Stimulated activated CD4-positive, alpha-beta T cell treated with anti-CD3 and anti-CD28 coated beads, Interleukin-1b, Interleukin-23, amount 100 ng/mL, for 4 hours (primary cell): Measurements from ENCODE around the gene NPY4R2.
"Not testable (repeated sequence)": the region's sequence is repeated elsewhere in the genome, so short reads cannot be mapped to it uniquely, and the experiment has no call there.

Source experiments
- DNase-seq, 2 donors: peaks; one replicate each; pipeline ENCODE4 v3.0.0-alpha.2; 2020; ENCODE audit warnings: low read depth in 2 of 2

The NPY4R2 gene

DNA sequence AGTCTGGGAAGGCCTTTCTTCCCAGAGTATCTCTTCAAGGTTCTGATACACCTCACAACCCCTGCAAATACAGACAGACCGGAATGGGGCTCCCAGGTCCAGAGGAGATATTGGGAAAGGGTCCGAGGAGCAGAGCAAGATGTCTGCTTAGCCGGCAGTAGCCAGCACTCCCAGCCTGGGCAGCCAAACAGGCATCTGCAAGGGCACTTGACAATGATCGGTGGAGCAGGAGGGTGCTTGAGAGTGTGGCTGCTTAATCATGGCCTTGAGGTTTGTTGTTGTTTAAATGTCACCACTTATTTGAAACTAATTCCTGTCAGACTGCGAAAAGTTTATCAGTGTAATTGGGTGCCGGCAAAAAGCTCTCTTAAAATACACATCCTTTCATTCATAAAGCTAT lies 15.0 kb downstream of the NPY4R2 start:
- not testable (repeated sequence) for DNase-seq

DNA sequence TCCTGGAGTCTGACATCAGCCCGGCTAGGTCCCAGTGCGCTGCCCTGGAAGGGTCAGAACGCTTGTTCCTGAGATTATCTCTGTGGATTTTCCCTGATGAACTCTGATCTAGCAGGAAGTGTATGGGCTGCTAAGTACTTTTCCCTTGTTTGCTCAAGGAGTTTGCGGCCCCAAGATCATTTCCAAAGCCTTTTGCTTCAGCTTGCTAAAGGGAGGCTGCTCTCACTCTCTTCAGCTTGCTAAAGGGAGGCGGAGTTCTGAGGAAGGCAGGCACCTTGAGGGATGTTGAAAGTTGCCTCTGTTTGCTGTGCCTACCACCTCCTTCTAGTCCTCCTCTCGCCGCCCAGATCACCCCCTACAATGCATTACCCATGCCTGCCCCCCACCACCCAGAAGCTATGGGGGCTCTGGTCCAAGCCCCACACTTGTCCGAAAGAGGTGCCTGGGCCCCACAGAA lies 18.3 kb downstream of the NPY4R2 start:
- DNase-seq, result not testable (repeated sequence)

DNA sequence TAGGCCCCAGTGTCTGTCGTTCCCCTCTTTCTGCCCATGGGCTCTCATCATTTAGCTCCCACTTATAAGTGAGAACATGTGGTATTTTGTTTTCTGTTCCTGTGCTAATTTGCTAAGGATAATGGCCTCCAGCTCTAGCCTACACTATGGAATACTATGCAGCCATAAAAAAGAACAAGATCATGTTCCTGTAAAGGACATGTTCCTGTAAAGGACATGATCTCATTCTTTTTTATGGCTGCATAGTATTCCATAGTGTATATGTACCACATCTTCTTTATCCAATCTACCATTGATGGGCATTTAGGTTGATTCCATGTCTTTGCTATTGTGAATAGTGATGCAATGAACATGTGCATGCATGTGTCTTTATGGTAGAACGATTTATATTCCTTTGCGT lies 19.2 kb downstream of the NPY4R2 start:
- not testable (repeated sequence) for DNase-seq

DNA sequence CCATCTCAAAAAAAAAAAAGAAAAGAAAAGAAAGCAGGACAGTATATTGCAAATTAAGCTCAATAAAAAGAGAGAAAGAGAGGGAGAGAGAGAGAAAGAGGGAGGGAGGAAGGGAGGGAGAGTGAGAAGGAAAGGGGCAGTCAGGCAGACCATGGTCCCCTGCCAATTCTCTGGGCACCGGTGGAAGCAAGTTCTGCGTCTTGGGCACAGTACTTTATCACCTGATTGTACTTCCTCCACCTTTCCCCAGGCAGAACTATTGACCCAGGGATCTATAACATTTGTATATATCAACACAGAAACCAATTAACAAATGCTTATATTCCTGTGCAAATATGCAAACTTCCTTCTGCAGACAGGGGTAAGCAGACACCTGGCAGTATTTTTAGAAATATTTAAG lies 22.4 kb downstream of the NPY4R2 start:
- not testable (repeated sequence) for DNase-seq

DNA sequence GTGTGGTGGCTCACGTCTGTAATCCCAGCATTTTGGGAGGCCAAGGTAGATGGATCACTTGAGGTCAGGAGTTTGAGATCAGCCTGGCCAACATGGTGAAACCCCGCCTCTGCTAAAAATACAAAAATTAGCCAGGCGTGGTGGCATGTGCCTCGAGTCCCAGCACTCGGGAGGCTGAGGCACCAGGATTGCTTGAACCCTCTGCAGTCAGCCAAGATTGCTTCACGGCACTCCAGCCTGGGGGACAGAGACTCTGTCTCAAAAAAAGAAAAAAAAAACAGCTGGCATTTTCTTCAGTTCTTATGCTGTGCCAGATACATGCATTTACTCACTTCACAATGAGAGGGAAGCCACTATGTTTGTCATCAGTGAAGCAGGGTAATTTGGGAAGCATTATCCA lies 22.9 kb downstream of the NPY4R2 start:
- DNase-seq, result not testable (repeated sequence)

DNA sequence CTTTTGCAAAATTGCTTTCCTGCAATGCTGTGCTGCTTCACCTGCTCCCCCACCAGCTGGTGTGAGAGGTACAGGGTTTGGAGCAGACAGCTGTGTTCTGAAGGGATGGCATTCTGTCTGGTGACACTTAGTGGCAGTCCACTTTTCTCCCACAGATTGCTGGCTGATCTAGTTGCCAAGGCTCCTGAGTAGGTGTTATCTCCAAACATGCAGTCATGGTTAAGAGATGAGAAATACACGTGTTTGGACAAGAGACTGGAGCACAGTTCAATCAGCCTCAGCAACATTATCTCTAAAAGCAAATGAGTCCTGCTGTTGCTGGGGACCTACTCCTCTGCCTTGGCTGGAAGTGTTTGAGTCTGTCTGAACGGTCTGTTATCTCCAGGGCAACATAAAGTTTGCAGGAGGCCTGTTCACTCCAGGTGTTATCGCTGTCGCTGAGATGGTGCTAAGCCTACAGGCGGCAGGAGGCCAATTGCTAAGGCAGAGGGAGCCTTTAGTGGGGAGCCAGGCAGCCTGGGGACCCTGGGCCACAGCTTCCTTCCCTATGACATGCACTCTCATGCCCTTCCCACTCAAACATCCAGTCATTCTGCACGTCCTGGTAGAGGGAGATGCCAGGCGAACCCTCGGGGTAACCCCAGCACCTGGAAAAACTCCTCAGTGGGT lies 24.0 kb downstream of the NPY4R2 start:
- not testable (repeated sequence) for DNase-seq

DNA sequence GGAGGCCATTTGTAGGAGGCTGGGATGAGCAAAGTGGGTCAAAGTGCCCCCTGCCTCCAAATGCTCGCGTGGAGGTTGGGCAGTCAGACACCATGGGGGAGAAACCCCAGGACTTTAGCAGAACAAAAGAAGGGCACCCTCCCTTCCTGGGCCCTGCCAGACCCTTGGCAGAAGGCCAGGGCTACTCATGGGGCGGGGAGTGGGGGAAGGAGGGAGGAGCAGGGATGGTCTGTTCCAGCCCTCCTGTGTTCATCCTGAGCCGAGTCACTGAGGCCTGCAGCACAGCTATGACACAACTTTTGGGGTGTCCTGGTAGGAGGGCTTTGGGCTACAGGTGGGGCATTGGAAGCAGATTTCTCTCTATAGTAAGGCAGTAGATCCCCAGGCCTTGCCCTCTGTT lies 24.9 kb downstream of the NPY4R2 start:
- DNase-seq, result not testable (repeated sequence)

DNA sequence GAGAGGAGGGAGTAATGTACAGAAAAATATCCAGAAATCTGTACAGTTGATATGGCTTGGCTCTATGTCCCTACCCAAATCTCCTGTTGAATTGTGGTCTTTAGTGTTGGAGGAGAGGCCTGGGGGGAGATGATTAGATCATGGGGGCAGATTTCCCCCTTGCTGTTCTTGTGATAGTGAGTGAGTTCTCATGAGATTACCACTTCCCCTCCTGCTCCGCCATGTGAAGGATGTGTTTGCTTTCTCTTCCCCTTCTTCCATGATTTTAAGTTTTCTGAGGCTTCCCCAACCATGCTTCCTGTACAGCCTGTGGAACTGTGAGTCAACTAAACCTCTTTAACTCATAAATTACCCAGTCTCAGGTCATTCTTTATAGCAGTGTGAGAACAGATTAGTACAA lies 29.0 kb downstream of the NPY4R2 start:
- DNase-seq, result not testable (repeated sequence)

DNA sequence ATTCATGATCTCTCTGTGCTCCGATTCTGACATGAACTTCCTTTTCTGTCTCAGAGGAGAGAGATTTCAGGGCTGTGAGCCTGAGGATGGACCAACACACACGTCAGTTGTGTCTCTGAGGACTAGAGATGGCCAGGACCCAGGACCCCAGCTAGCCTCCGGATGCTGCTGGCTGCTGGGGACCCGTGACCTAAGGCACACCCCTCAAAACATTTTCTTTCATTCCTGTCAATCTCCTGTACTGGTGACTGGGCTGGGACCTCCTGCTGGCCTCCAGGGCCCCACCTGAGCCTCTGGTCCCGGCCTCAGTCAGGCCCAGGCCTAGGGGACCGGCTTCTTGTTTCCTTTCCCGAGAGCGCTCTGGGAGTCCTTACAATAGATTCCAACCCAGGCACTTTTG lies 38.7 kb downstream of the NPY4R2 start:
- DNase-seq, result not testable (repeated sequence)

DNA sequence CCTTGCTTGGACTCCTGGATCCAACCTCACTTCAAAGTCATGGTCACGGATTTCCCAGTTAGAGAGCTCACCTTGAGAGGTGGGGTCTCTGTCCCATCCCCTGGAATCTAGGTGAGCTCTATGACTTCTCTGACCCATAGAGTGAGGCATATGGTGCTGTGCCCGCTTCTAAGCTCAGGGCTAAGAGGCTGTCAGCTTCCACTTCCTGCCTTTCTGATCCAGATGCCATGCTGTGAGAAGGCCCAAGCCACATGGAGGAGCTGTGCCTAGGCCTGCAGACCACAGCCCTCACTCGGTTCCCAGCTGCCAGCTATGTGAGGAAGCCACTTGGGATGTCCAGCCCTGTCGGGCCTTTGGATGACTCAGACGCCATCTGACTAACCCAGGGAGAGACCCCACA lies 41.2 kb downstream of the NPY4R2 start:
- DNase-seq, result not testable (repeated sequence)

DNA sequence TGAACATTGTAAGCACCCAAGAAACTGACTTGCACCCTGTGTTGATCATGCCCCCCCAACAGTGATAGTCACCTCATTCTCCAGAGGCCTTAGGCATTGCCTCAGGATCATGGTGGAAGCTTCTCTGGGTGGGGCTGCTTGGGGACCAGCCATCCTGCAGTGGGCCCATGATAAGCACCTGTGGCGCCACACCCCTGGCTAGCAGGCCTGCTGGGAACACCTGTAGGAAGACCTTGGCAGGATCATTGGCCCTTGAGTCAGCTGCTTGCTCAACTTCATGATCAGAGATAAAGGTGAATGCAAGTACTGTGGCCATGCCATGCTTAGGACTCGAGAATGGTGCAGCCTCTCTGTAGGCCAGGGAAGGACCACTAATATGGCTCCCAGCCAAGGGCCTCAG lies 42.2 kb downstream of the NPY4R2 start:
- DNase-seq, result not testable (repeated sequence)

DNA sequence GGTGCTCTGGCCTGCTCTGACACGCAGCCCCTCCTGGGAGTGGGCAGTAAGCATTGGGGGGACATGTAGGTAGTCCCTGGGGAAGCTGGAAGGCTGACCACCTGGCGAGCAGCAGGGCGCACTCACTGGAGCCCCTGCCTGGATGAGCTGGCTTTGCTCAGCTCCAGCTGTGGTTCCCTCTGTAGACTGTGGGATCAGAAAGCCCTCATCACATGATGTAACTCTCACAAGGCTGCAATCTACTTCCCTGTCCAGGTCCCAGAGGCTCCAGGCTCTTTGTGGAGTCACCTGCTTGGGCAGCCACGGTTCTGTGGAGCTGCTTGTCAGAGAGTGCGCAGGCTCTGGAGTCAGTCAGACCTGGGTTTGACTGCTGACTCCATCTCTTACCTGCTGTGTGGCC lies 44.3 kb downstream of the NPY4R2 start:
- not testable (repeated sequence) for DNase-seq

DNA sequence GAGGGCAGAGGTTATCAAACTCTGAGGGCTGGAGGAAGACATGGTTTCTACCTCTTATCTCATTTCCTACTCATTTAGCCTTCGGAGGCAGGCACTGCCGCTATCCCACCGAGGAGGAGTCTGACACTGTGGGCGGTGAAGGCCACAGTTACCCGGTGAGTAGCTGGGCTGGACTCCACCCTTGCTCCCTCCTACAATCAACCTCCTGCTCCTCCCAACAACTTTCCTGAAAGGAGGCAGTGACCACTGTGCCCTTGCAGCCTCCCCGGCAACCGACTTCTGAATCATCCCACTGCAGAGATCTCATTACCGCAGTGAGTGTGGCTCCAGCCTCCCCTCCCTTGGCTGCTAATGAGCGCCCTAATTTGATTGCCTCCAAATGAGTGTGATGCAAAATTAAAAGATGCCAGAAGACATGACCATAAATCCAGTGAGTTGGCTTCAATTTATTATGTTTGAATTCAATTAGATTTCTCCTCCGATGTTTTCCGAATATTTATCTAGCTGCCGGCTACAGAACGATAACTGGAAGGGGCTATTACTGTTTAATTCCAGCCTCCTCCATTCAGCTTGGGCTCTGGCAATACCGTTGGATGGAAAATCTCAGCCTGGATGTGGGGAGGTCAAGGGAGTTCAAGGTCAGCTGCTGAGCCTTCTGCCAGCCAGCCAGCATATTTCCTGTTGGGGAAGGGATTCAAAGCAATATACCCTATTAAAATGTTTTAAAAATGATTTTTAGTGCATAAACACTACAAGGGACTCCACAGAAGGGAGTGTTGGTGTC lies 46.0 kb downstream of the NPY4R2 start:
- not testable (repeated sequence) for DNase-seq

DNA sequence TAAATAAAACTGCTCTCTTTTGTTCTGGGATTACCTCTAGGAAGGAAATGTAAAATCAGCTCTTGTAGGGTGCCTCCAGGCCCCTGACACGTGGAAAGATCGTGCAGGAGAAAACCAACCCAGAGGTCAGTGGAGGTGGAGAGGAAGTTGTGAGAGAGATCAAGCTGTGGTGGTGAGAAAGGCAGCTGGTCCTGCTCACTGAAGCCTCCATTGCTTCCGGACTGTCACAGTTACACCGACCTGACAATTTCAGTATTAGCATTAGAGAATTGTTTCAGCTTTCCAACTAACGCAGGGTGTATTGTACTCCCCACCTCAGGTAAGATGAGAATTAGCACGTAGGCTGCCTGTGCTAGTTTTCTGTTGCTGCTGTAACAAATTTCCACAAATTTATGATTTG lies 50.5 kb downstream of the NPY4R2 start:
- not testable (repeated sequence) for DNase-seq

DNA sequence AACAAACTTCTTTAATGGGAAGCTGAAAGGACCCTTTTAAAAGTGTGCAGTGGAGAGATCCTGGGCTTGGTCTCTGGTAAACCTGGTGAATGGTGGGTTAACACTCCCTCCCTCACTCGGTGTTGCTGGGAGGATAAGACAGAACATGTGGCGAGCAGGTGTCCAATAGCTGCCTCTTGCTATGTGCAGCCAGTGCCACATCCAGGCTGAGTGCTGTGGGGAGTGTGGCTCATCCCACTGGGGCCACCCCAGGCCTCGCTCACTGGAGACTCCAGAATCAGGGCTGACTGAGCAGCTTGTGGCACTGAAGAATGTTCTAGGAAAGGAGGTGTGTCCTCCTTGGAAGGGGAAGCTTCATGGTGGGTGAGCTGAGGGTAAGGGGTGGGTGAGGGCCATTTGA lies 51.6 kb downstream of the NPY4R2 start:
- not testable (repeated sequence) for DNase-seq

DNA sequence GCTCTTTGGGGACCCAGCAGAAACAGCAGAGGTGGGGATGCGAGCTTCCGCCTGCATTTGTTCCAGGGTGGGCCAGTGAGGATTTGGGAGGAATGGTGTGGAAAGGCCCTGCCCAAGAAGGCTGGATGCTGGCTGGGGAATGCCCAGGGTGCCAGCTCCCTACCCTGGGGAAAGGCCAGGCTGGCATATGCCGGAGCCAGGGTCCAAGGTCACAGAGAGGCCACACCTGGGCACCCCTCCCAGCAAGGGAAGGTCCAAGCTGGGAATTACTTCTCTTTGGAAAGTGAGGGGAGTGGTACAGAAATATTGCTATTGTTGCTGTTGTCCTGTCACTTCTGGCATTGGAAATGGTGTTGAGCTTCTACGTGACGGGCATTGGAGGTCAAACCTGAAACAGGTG lies 53.1 kb downstream of the NPY4R2 start:
- DNase-seq, result not testable (repeated sequence)

DNA sequence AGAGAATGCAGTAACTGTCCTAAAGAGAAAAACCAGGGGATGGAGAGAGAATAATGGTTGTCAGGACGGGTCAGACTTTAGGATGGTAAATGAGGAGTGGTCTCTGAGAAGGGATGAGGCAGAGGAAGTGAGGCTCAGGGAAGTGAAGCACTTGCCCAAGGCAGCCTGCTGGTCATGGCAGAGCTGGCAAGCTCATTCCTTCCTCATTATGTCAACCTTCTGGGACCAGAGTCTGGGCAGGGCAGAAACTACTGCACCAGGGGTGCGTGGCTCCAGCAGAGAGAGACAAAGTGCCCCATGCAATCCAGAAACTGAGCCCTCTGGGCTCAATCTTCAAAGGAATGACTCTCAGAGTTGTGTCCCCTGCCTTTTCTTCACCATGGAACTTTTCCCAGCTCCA lies 53.6 kb downstream of the NPY4R2 start:
- not testable (repeated sequence) for DNase-seq
